Heart left ventricle (tissue), 16 donors: Measurements from ENCODE around the gene MIER2. TPM values are rescaled to one million over a fixed set of nuclear protein-coding genes. Genes with fewer than 3 reads are reported as not detected.
"Not testable (repeated sequence)": the region's sequence is repeated elsewhere in the genome, so short reads cannot be mapped to it uniquely, and the experiment has no call there.

Experiments
- ATAC-seq, 4 donors: fragments of 200-7000 bp; cut with Tn5 transposase; one replicate each; pipeline ENCODE4 v1.9.1; 2020 to 2022; ENCODE audit warnings: moderate library complexity in 4 of 4, mild to moderate bottlenecking in 3 of 4, moderate number of reproducible peaks in 1 of 4
- DNase-seq, 5 donors: peaks; one replicate each; pipeline ENCODE4 v3.0.0-alpha.2; 2020
- H3K27ac ChIP-seq, 12 donors: fragments of 200-600 bp; sonication (generic) in 4 of 12; one replicate each; pipeline versions ENCODE4 v1.5.0 to v1.8.0; 2016 to 2022; ENCODE audit warnings: mild to moderate bottlenecking in 2 of 12
- H3K27me3 ChIP-seq, 9 donors: fragments of 200-600 bp; sonication (generic) in 2 of 9; one replicate each; pipeline versions ENCODE4 v1.5.1 to v1.8.0; 2016 to 2022; ENCODE audit warnings: mild to moderate bottlenecking in 3 of 9
- H3K36me3 ChIP-seq, 9 donors: fragments of 200-600 bp; sonication (generic) in 2 of 9; one replicate each; pipeline versions ENCODE4 v1.5.0 to v1.8.0; 2018 to 2022; ENCODE audit warnings: mild to moderate bottlenecking in 2 of 9
- H3K4me1 ChIP-seq, 12 donors: fragments of 200-600 bp; sonication (generic) in 4 of 12; one replicate each; pipeline versions ENCODE4 v1.5.0 to v1.8.0; 2016 to 2022; ENCODE audit warnings: mild to moderate bottlenecking in 3 of 12
- H3K4me3 ChIP-seq, 12 donors: fragments of 200-600 bp; sonication (generic) in 4 of 12; one replicate each; pipeline versions ENCODE4 v1.5.0 to v1.8.0; 2017 to 2022; ENCODE audit warnings: mild to moderate bottlenecking in 9 of 12, moderate library complexity in 4 of 12
- H3K9me3 ChIP-seq, 12 donors: fragments of 200-600 bp; sonication (generic) in 4 of 12; one replicate each; pipeline versions ENCODE4 v1.5.0 to v1.8.0; 2016 to 2022; ENCODE audit warnings: mild to moderate bottlenecking in 1 of 12
- POLR2A ChIP-seq, 2 donors: fragments of 450-650 bp; IDR thresholded peaks; one replicate each; pipeline ENCODE4 v1.6.1; 2017; ENCODE audit warnings: antibody characterized with exemption in 2 of 2, mild to moderate bottlenecking in 2 of 2, moderate library complexity in 2 of 2
- WGBS, 4 donors: extraction: QIAGEN DNeasy Blood & Tissue Kit in 2 of 4; methylation state at CpG; one replicate each; pipeline versions ENCODE4 v1.1.5 to v1.1.7; 2013 to 2018; 5-methylcytosine and 5-hydroxymethylcytosine counted together
- intact Hi-C, 10 donors: fragments of 100-400 bp; cut with DNase I; formaldehyde crosslinking; loops; one replicate each; pipeline versions ENCODE4 v1.11.1 to v1.14.2; 2022
- polyA plus RNA-seq, 2 donors: library from polyadenylated mRNA; stranded (reverse); fragments of 200-250 nt; gene quantifications; one replicate each; pipeline ENCODE4 v1.2.3, GENCODE V29; 2013
- total RNA-seq, 9 donors: library from RNA; depleted of rRNA in 2 of 9; stranded (reverse); fragments of >200 nt in 2 of 9; fragmentation: NEBNext Ultra II Directional in 3 of 9; extraction: Animal tissue kit (Norgen Biotek cat#: 25700) in 3 of 9; gene quantifications; one replicate each; pipeline versions ENCODE4 v1.1.0 to v1.2.4, GENCODE V29; 2016 to 2023
- TF ChIP-seq, protein P1 (sequence below), 12 donors: fragments of 200-600 bp; sonication (generic) in 4 of 12; IDR thresholded peaks; one replicate each; pipeline versions ENCODE4 v1.5.0 to v1.8.0; 2018 to 2022; ENCODE audit warnings: antibody characterized with exemption in 12 of 12, mild to moderate bottlenecking in 5 of 12
- donor health status: ischemic (EF 13 %, LVEDD 7.1; RV severe dilation, severe dysfunction).
- donor health status: healthy with polysubstance abuse.
- donor health status: DM: no; HTN: yes; CAD: no.
- donor health status: DM: no; HTN: no; CAD: no.
- donor health status: ischemic (EF 25% LVEDD 6.9; RV normal size, moderate dysfunction).
- donor health status: ischemic (EF 25% LVEDD 5.7; RV mildly dilated, moderate dysfunction).
- donor health status: healthy.
- donor health status: DM: yes; HTN: yes; CAD: no.
- donor health status: ischemic (EF 35%, LVEDD 5.7; RV mildly dilated, moderate dysfunction).
- donor health status: nonischemic (EF 11% LVEDD 7.7; RV severe dilation, severe dysfunction).
- donor health status: DM: yes; HTN: yes; CAD: no.
- donor health status: PGD.
- donor health status: ischemic (EF 29% LVEDD 5.4; RV normal size, mild dysfunction).
- donor health status: nonischemic (EF 23%, LVEDD 6.1; RV moderate dilation, normal function).

MIER2 gene
- total and polyA plus RNA-seq, 11 donors = 15.7 to 30.3 (median 19.5) TPM

DNA sequence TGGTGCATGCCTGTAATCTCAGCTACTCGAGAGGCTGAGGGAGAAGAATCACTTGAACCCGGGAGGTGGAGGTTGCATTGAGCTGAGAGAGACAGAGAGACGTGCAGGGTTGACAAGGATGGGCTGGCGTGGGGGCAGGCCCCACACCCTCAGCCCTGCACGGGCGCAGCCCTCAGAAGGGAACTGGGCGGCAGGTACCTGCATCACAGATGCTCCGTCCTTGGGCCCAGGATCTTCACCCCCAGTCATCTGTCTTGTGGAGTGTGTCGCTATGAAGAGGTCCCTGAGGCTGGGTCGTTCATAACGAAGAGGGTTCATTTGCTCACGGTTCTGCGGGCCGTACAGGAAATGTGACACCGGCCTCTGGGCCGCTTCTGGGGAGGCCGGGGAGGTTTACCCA, 44.1 kb upstream of the MIER2 start:
- Histone ChIP-seq H3K4me1 (peaks cover 0 to 4% (median 0%) of the 10 kb centered on the region in 12 donors), H3K36me3 (no peaks in the 10 kb centered on the region), H3K27me3 (peaks cover 0 to 39% (median 3%) of the 10 kb centered on the region in 9 donors), H3K4me3 (no peak overlapping the region), H3K27ac (no peak overlapping the region), H3K9me3 (no peaks in the 10 kb centered on the region)
- TF ChIP-seq POLR2A (IDR thresholded peaks at IDR 0.05) = no peak
- TF ChIP-seq, protein P1, sequence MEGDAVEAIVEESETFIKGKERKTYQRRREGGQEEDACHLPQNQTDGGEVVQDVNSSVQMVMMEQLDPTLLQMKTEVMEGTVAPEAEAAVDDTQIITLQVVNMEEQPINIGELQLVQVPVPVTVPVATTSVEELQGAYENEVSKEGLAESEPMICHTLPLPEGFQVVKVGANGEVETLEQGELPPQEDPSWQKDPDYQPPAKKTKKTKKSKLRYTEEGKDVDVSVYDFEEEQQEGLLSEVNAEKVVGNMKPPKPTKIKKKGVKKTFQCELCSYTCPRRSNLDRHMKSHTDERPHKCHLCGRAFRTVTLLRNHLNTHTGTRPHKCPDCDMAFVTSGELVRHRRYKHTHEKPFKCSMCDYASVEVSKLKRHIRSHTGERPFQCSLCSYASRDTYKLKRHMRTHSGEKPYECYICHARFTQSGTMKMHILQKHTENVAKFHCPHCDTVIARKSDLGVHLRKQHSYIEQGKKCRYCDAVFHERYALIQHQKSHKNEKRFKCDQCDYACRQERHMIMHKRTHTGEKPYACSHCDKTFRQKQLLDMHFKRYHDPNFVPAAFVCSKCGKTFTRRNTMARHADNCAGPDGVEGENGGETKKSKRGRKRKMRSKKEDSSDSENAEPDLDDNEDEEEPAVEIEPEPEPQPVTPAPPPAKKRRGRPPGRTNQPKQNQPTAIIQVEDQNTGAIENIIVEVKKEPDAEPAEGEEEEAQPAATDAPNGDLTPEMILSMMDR (IDR thresholded peaks at IDR 0.05) = no peak
- intact Hi-C loops = loop anchor here in 1 of 10 donors (10.0 kb wide), 1 partner anchor 96 kb away; no protein-coding TSS in a partner anchor
- DNase-seq (peak in 1 of 5 donors; percentile 16), ATAC-seq (peak in 1 of 4 donors; percentile 27)
- WGBS, 4 donors = 78 to 84% (median 82%) methylated on average over 17 of the region's 17 CpGs

DNA sequence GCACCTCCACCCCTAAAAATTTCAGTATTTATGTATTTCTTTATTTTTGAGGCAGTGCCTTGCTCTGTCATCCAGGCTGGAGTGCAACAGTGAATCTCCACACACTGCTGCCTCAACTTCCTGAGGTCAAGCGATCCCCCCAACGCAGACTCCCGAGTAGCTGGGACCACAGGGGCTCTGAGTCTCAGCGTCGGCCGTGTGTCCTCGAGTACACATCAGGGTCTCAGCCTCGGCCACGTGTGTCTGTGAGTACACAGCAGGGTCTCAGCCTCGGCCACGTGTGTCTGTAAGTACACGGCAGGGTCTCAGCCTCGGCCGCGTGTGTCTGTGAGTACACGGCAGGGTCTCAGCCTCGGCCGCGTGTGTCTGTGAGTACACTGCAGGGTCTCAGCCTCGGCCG, 43.2 kb upstream of the MIER2 start:
- intact Hi-C loops = loop anchor here in 1 of 10 donors (10.0 kb wide), 1 partner anchor 97 kb away; no protein-coding TSS in a partner anchor
- peaks cover 0 to 4% (median 0%) of the 10 kb centered on the region in 12 donors for H3K4me1 ChIP-seq
- TF ChIP-seq, protein P1 (IDR thresholded peaks at IDR 0.05) = no peak
- no peak for TF ChIP-seq POLR2A (IDR thresholded peaks at IDR 0.05)
- DNase-seq = no peak
- no peaks in the 10 kb centered on the region for H3K9me3 ChIP-seq
- H3K36me3 ChIP-seq = no peaks in the 10 kb centered on the region
- 82 to 88% (median 84%) methylated on average over 19 to 21 of the region's 21 CpGs for WGBS, 4 donors
- H3K27me3 ChIP-seq = peaks cover 0 to 48% (median 12%) of the 10 kb centered on the region in 9 donors
- no peak overlapping the region for H3K27ac ChIP-seq
- no peak overlapping the region for H3K4me3 ChIP-seq
- no peak for ATAC-seq

DNA sequence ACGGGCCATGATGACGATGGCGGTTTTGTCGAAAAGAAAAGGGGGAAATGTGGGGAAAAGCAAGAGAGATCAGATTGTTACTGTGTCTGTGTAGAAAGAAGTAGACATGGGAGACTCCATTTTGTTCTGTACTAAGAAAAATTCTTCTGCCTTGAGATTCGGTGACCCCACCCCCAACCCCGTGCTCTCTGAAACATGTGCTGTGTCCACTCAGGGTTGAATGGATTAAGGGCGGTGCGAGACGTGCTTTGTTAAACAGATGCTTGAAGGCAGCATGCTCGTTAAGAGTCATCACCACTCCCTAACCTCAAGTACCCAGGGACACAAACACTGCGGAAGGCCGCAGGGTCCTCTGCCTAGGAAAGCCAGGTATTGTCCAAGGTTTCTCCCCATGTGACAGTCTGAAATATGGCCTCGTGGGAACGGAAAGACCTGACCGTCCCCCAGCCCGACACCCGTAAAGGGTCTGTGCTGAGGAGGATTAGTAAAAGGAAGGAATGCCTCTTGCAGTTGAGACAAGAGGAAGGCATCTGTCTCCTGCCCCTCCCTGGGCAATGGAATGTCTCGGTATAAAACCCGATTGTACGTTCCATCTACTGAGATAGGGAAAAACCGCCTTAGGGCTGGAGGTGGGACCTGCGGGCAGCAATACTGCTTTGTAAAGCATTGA, 42.2 kb upstream of the MIER2 start:
- not testable (repeated sequence) for H3K27ac ChIP-seq, ATAC-seq, H3K4me1 ChIP-seq, H3K36me3 ChIP-seq, DNase-seq, H3K4me3 ChIP-seq, H3K9me3 ChIP-seq
- intact Hi-C loops = loop anchor here in 1 of 10 donors (10.0 kb wide), 1 partner anchor 98 kb away; no protein-coding TSS in a partner anchor
- WGBS, 4 donors = 27 to 61% (median 35%) methylated on average over 6 to 17 of the region's 22 CpGs
- H3K27me3 ChIP-seq = peaks cover 0 to 52% (median 15%) of the 10 kb centered on the region in 9 donors

DNA sequence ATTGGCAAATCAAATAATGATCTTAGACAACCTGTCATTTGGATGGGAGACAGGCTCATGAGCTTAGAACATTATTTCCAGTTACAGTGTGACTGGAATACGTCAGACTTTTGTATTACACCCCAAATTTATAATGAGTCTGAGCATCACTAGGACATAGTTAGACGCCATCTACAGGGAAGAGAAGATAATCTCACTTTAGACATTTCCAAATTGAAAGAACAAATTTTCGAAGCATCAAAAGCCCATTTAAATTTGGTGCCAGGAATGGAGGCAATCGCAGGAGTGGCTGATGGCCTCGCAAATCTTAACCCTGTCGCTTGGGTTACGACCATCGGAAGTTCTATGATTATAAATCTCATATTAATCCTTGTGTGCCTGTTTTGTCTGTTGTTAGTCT, 41.6 kb upstream of the MIER2 start:
- not testable (repeated sequence) for H3K4me1 ChIP-seq, H3K4me3 ChIP-seq, DNase-seq, H3K27ac ChIP-seq, ATAC-seq, H3K9me3 ChIP-seq, H3K36me3 ChIP-seq
- peaks cover 0 to 52% (median 15%) of the 10 kb centered on the region in 9 donors for H3K27me3 ChIP-seq
- intact Hi-C loops = loop anchor here in 1 of 10 donors (10.0 kb wide), 1 partner anchor 99 kb away; no protein-coding TSS in a partner anchor
- 53 to 82% (median 73%) methylated on average over 8 of the region's 8 CpGs for WGBS, 4 donors

DNA sequence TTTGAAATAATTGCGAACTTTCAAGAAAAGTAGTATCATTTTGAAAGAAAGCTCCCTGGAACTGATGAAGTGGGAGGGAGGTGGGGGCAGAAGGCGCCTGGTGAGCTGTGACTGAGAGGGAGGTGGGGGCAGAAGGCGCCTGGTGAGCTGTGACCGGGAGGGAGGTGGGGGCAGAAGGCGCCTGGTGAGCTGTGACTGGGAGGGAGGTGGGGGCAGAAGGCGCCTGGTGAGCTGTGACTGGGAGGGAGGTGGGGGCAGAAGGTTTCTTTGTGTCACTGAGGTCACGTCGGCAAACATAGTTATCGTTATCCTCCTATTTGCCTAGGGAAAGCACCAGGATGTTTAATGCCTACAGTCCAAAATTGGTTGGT, 40.2 kb upstream of the MIER2 start:
- Histone ChIP-seq H3K9me3 (no peaks in the 10 kb centered on the region), H3K4me1 (peaks cover 0 to 4% (median 0%) of the 10 kb centered on the region in 12 donors), H3K27me3 (peaks cover 0 to 45% (median 15%) of the 10 kb centered on the region in 9 donors), H3K27ac (no peak overlapping the region), H3K4me3 (no peak overlapping the region), H3K36me3 (no peaks in the 10 kb centered on the region)
- no peak for TF ChIP-seq POLR2A (IDR thresholded peaks at IDR 0.05)
- TF ChIP-seq, protein P1 (IDR thresholded peaks at IDR 0.05) = no peak
- WGBS, 4 donors = 70 to 75% (median 73%) methylated on average over 9 of the region's 9 CpGs
- intact Hi-C loops = loop anchor here in 7 of 10 donors (1.0 to 10.0 kb wide), 4 partner anchors 96 to 100 kb away; no protein-coding TSS in a partner anchor
- ATAC-seq (no peak), DNase-seq (peak in 1 of 5 donors; percentile 9)
